GM19463 (cell line): ENCODE data around the gene PRKG1.

Experiments used
- ATAC-seq: cut with Tn5 transposase; IDR thresholded peaks from one replicate; pipeline ENCODE4 v1.9.1; 2021; ENCODE audit warnings: mild to moderate bottlenecking, moderate library complexity; ENCODE audit not compliant: unreplicated experiment

Gene PRKG1

GRCh38 chr10:52064084-52064845 lies 990.0 kb downstream of the PRKG1 start:
- no peak for ATAC-seq

GRCh38 chr10:52066383-52066782 lies 992.1 kb downstream of the PRKG1 start:
- ATAC-seq: no peak

GRCh38 chr10:52068485-52068884 lies 994.2 kb downstream of the PRKG1 start:
- no peak for ATAC-seq

GRCh38 chr10:52071814-52072213 lies 997.5 kb downstream of the PRKG1 start:
- no peak for ATAC-seq

- no peak for ATAC-seq
Measured at GRCh38 chr10:52074505-52075026, 1000.3 kb downstream of the PRKG1 start.

- no peak for ATAC-seq
Measured at GRCh38 chr10:52077814-52078213, 1003.5 kb downstream of the PRKG1 start.

- no peak for ATAC-seq
Measured at GRCh38 chr10:52078397-52078937, 1004.2 kb downstream of the PRKG1 start.

GRCh38 chr10:52082307-52082706 lies 1008.0 kb downstream of the PRKG1 start:
- ATAC-seq: peak; percentile 86

- no peak for ATAC-seq
Measured at GRCh38 chr10:52083422-52083821, 1009.1 kb downstream of the PRKG1 start.

- ATAC-seq: no peak
Measured at GRCh38 chr10:52092390-52092789, 1018.1 kb downstream of the PRKG1 start.

GRCh38 chr10:52098130-52098529 lies 1023.8 kb downstream of the PRKG1 start:
- ATAC-seq: no peak

- no peak for ATAC-seq
Measured at GRCh38 chr10:52099026-52099600, 1024.8 kb downstream of the PRKG1 start.

- no peak for ATAC-seq
Measured at GRCh38 chr10:52100011-52100547, 1025.8 kb downstream of the PRKG1 start.

- ATAC-seq: no peak
Measured at GRCh38 chr10:52105301-52105700, 1031.0 kb downstream of the PRKG1 start.

GRCh38 chr10:52106011-52106410 lies 1031.7 kb downstream of the PRKG1 start:
- ATAC-seq: no peak

GRCh38 chr10:52106899-52107298 lies 1032.6 kb downstream of the PRKG1 start:
- ATAC-seq: no peak

GRCh38 chr10:52108236-52108635 lies 1033.9 kb downstream of the PRKG1 start:
- ATAC-seq: no peak

GRCh38 chr10:52110576-52110975 lies 1036.3 kb downstream of the PRKG1 start:
- ATAC-seq: no peak

- no peak for ATAC-seq
Measured at GRCh38 chr10:52111101-52111891, 1037.0 kb downstream of the PRKG1 start.

- no peak for ATAC-seq
Measured at GRCh38 chr10:52115823-52116222, 1041.5 kb downstream of the PRKG1 start.

- no peak for ATAC-seq
Measured at GRCh38 chr10:52119507-52119906, 1045.2 kb downstream of the PRKG1 start.
